ENCODE results near the gene ZKSCAN3.
"Not testable (repeated sequence)": the region's sequence is repeated elsewhere in the genome, so short reads cannot be mapped to it uniquely, and the experiment has no call there.

Gene ZKSCAN3

DNA sequence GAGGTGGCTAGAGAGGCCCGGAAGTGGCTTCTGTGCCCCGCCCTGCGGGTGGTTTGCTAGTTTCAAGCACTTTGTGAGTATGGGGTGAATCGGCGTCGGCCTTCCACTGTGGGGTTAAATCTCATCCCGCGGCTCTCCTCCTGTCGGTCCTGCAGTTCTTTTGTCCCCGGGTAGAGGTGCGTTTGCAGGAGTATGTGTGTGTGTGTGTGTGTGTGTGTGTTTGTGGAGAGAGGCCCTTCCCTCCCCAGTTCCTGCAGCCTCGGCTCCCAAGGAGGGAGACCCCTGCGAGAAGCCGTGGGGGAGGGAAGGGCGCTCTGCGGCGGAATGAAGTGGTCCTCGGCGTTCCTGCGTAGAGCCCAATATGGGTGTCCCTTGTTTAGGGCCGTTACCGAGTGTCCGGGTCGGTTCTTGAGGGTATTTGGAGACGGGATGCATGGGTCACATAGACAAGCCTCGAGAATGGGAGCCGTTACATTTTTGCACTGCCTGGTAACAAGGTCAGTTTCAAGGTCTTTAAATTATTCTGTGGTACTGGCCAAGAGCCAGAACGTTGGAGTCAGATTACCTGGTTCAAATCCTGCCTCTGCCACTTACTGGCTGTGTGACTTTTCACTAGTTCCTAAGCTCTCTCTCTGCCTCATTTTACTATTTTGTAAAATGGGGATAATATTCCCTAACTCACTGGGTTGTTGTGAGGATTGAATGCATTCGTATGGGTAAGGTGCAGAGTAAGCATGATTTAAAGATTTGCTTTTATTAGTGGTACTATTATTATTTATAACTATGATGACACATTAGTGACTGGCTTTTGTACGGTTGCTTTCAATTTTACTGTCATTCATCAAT is at the start of gene ZKSCAN3:
Gene ZKSCAN3, plus strand, starts transcription at position 56 of the 846 bp plus-strand sequence. CDS start 9,640 bp downstream, outside the sequence.
- CTCF ChIA-PET = interaction anchor here (0.6 kb wide), 1 partner anchor 248 kb away, joined by 9 read pairs; no protein-coding TSS in a partner anchor

DNA sequence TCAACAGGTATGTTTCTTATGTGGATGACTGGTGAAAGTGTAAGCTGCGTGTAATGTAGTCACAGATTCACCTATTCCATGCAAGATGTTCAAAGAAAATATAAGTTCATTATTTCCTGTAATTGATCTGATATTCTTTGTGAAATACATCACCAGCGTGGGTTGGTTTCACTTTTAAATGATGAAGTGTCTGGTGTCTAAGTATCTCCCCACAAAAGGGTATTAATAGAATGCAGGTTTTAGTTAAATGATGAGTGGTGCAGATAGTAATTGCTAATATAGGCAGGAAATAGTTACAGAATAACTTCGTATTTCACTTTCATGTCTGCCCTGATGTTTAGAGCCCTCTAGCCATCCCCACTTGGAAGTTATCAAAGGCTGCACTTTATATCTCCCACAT is 46.2 kb upstream of the ZKSCAN3 start:
- ChIA-PET POLR2A (ENCODE audit: low non-redundant PET) (no interaction called here), CTCF (no interaction called here)
- TF ChIP-seq, protein P1, sequence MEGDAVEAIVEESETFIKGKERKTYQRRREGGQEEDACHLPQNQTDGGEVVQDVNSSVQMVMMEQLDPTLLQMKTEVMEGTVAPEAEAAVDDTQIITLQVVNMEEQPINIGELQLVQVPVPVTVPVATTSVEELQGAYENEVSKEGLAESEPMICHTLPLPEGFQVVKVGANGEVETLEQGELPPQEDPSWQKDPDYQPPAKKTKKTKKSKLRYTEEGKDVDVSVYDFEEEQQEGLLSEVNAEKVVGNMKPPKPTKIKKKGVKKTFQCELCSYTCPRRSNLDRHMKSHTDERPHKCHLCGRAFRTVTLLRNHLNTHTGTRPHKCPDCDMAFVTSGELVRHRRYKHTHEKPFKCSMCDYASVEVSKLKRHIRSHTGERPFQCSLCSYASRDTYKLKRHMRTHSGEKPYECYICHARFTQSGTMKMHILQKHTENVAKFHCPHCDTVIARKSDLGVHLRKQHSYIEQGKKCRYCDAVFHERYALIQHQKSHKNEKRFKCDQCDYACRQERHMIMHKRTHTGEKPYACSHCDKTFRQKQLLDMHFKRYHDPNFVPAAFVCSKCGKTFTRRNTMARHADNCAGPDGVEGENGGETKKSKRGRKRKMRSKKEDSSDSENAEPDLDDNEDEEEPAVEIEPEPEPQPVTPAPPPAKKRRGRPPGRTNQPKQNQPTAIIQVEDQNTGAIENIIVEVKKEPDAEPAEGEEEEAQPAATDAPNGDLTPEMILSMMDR (conservative IDR thresholded peaks at IDR 0.05; ENCODE audit: low read depth) = no peak
- no peak for DNase-seq (ENCODE audit: low spot score)
- no peak overlapping the region for H3K27ac ChIP-seq

More for the DNA sequence above, at the start of gene ZKSCAN3:
- H3K27ac ChIP-seq = peak within 1 kb of the TSS; percentile 84
- TF ChIP-seq, protein P1 (conservative IDR thresholded peaks at IDR 0.05; ENCODE audit: low read depth) = no peak
- POLR2A ChIA-PET (ENCODE audit: low non-redundant PET) = no interaction called here
- peak; percentile 81 for DNase-seq (ENCODE audit: low spot score)

DNA sequence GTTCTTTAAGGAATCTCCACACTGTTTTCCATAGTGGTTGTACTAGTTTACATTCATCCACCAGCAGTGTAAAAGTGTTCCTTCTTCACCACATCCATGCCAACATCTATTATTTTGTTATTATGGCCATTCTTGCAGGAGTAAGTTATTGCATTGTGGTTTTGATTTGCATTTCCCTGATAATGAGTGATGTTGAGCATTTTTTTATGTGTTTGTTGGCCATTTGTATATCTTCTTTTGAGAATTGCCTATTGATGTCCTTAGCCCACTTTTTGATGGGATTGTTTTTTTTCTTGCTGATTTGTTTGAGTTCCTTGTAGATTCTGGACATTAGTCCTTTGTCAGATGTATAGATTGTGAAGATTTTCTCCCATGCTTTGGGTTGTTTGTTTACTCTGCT is 43.4 kb upstream of the ZKSCAN3 start:
- H3K27ac ChIP-seq; POLR2A ChIA-PET (ENCODE audit: low non-redundant PET); CTCF ChIA-PET; DNase-seq (ENCODE audit: low spot score): not testable (repeated sequence)

DNA sequence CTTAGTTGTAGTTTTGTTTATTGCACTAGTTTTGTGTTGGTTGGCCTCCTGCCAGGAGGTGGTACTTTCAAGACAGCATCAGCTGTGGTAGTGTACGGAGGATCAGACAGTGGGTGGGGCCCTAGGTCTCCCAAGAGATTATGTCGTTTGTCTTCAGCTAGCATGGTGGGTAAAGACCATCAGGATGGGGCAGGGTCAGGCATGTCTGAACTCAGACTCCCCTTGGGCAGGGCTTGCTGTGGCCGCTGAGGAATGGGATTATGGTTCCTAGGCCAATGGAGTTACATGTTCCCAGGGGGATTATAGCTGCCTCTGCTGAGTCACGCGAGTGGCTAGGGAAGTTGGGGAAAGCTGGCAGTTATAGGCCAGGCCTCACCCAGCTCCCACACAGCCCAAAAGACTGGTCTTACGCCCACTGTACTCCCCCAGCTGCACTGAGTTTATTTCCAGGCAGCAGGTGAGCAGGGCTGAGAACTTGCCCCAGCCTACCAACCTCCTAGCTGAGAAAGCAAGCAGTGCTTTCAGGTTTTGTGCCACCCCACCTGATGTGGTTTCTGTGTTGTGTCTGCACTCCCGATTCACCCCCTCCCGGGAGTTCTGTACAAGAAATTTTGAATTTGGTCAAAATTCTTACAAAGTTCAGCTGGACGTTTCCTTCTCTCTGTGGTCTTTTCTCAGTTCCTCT is 38.5 kb upstream of the ZKSCAN3 start:
- CTCF ChIA-PET = no interaction called here
- POLR2A ChIA-PET (ENCODE audit: low non-redundant PET) = no interaction called here
- no peak for DNase-seq (ENCODE audit: low spot score)
- TF ChIP-seq, protein P1 (conservative IDR thresholded peaks at IDR 0.05; ENCODE audit: low read depth) = no peak
- no peak overlapping the region for H3K27ac ChIP-seq

DNA sequence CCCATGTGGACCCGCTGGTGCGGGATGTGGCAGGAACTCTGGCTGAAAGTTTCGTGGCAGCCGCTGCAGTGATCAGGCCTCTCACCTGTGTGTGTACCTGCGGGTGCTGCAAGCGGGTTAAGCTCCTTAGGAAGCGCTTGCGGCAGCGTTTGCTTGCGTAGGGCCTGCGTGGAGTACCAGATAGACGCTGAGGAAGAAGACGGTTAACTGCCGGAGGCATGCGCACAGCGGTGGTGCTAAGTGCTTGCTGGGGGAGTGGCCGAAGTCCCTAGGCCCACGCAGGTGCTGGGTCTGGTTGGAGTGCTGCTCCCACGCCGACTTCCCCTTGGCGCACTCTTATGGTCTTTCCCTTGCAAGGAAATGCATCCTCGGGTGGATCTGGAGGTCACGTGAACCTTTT is 36.8 kb upstream of the ZKSCAN3 start:
- CTCF ChIA-PET = no interaction called here
- POLR2A ChIA-PET (ENCODE audit: low non-redundant PET) = no interaction called here
- no peak for DNase-seq (ENCODE audit: low spot score)
- TF ChIP-seq, protein P1 (conservative IDR thresholded peaks at IDR 0.05; ENCODE audit: low read depth) = no peak
- H3K27ac ChIP-seq = no peak overlapping the region

DNA sequence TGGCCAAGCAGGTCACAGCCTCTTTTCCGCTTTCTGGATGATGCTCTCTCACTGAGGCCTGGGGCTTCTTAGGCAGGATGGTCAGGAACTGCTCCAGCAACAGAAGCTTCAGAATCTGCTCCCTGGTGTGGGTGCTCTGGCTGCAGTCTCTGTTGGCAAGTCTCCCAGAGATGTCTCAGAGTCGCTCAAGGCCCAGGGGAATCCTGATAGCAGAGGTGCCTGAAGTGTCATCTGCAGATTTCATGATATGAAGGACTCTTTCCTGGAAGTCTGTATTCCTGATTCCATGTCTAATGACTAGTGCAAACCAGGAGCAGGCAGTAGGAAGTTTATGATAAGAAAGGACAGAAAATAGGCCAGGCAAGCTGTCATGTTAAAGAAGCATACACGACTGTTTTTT is 34.1 kb upstream of the ZKSCAN3 start:
- POLR2A ChIA-PET (ENCODE audit: low non-redundant PET) = no interaction called here
- no peak overlapping the region for H3K27ac ChIP-seq
- TF ChIP-seq, protein P1 (conservative IDR thresholded peaks at IDR 0.05; ENCODE audit: low read depth) = no peak
- CTCF ChIA-PET = no interaction called here
- no peak for DNase-seq (ENCODE audit: low spot score)

DNA sequence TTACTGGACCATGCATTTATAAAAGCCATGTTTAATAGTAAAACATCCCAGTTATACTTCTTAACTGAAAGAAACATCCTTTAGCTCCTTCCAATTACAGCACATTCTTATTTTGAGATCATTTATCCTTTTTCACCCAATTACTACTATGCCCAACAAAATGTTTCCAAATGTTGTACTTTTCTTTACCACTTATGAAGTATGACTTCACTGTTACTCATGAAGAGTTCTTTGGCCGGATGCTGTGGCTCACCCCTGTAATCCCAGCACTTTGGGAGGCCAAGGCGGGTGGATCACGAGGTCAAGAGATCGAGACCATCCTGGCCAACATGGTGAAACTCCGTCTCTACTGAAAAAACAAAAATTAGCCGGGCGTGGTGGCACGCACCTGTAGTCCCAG is 31.9 kb upstream of the ZKSCAN3 start:
- CTCF ChIA-PET = interaction anchor here (0.6 kb wide), 1 partner anchor 63 kb away, joined by 3 read pairs; no protein-coding TSS in a partner anchor
- POLR2A ChIA-PET (ENCODE audit: low non-redundant PET); DNase-seq (ENCODE audit: low spot score); H3K27ac ChIP-seq: not testable (repeated sequence)
